Panc1 (cell line): ENCODE results near the gene MCM8.

ENCODE experiments used
- TF ChIP-seq, protein P1 (sequence below): fragments of 450-650 bp; IDR thresholded peaks from 2 replicates; pipeline ENCODE4 v1.5.1; 2017; ENCODE audit warnings: mild to moderate bottlenecking
- TF ChIP-seq, protein P2 (sequence below), 2 experiments: IDR thresholded peaks; 2 replicates each; pipeline ENCODE4 v1.6.1; 2011 to 2012; ENCODE audit warnings: low read depth in 2 of 2, control low read depth in 1 of 2, low read length in 1 of 2, mild to moderate bottlenecking in 1 of 2, moderate library complexity in 1 of 2; ENCODE audit not compliant: insufficient read depth in 1 of 2

DNA sequence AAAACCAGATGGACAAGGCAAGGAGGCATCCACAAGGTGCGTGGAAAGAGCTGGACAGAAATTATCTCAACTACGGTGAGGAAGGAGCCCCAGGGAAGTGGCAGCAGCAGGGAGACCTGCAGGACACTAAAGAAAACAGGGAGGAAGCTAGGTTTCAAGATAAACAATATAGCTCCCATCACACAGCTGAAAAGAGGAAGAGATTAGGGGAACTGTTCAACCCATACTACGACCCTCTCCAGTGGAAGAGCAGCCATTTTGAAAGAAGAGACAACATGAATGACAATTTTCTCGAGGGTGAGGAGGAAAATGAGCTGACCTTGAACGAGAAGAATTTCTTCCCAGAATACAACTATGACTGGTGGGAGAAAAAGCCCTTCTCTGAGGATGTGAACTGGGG, 27.0 kb upstream of the MCM8 start:
- TF ChIP-seq, protein P1, sequence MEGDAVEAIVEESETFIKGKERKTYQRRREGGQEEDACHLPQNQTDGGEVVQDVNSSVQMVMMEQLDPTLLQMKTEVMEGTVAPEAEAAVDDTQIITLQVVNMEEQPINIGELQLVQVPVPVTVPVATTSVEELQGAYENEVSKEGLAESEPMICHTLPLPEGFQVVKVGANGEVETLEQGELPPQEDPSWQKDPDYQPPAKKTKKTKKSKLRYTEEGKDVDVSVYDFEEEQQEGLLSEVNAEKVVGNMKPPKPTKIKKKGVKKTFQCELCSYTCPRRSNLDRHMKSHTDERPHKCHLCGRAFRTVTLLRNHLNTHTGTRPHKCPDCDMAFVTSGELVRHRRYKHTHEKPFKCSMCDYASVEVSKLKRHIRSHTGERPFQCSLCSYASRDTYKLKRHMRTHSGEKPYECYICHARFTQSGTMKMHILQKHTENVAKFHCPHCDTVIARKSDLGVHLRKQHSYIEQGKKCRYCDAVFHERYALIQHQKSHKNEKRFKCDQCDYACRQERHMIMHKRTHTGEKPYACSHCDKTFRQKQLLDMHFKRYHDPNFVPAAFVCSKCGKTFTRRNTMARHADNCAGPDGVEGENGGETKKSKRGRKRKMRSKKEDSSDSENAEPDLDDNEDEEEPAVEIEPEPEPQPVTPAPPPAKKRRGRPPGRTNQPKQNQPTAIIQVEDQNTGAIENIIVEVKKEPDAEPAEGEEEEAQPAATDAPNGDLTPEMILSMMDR = no peak
- TF ChIP-seq, protein P2, sequence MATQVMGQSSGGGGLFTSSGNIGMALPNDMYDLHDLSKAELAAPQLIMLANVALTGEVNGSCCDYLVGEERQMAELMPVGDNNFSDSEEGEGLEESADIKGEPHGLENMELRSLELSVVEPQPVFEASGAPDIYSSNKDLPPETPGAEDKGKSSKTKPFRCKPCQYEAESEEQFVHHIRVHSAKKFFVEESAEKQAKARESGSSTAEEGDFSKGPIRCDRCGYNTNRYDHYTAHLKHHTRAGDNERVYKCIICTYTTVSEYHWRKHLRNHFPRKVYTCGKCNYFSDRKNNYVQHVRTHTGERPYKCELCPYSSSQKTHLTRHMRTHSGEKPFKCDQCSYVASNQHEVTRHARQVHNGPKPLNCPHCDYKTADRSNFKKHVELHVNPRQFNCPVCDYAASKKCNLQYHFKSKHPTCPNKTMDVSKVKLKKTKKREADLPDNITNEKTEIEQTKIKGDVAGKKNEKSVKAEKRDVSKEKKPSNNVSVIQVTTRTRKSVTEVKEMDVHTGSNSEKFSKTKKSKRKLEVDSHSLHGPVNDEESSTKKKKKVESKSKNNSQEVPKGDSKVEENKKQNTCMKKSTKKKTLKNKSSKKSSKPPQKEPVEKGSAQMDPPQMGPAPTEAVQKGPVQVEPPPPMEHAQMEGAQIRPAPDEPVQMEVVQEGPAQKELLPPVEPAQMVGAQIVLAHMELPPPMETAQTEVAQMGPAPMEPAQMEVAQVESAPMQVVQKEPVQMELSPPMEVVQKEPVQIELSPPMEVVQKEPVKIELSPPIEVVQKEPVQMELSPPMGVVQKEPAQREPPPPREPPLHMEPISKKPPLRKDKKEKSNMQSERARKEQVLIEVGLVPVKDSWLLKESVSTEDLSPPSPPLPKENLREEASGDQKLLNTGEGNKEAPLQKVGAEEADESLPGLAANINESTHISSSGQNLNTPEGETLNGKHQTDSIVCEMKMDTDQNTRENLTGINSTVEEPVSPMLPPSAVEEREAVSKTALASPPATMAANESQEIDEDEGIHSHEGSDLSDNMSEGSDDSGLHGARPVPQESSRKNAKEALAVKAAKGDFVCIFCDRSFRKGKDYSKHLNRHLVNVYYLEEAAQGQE (IDR thresholded peaks at IDR 0.05; ENCODE audit: insufficient read depth in 1 of 2, low read depth in 2 of 2, low read length in 1 of 2) = no peak
